GM10266 (cell line): ENCODE measurements around the gene TMEM54.

Experiments used
- DNase-seq: peaks from one replicate; pipeline ENCODE4 v3.0.0; 2012; ENCODE audit errors: extremely low spot score
- CTCF ChIP-seq: IDR thresholded peaks from 2 replicates; pipeline ENCODE4 v1.5.1; 2012; ENCODE audit warnings: mild to moderate bottlenecking, low read depth; ENCODE audit not compliant: control insufficient read depth, insufficient read depth; ENCODE audit errors: missing control alignments

TMEM54 gene

GRCh38 chr1:32871364-32872191 lies 29.6 kb downstream of the TMEM54 start:
- peak; percentile 33 for DNase-seq
- TF ChIP-seq CTCF: no peak

- peak; percentile 42 for DNase-seq
- TF ChIP-seq CTCF: no peak
These were observed 30.4 kb downstream of the TMEM54 start, which contains the start of gene FNDC5 for GRCh38 chr1:32870615-32871363. FNDC5 (minus strand) TSS chr1:32870912.

- peak; percentile 12 for DNase-seq
- no peak for TF ChIP-seq CTCF
These were observed 31.1 kb downstream of the TMEM54 start for GRCh38 chr1:32869923-32870614.

GRCh38 chr1:32868806-32869455 lies 32.3 kb downstream of the TMEM54 start:
- DNase-seq: peak; percentile 5
- TF ChIP-seq CTCF: no peak

- no peak for DNase-seq
- no peak for TF ChIP-seq CTCF
These were observed 33.1 kb downstream of the TMEM54 start for GRCh38 chr1:32868085-32868484.

- no peak for DNase-seq
These were observed 33.5 kb downstream of the TMEM54 start for GRCh38 chr1:32867671-32868070.

More at GRCh38 chr1:32867671-32868070, 33.5 kb downstream of the TMEM54 start:
- TF ChIP-seq CTCF: no peak
